B cell (primary cell): ENCODE data around the gene GTF2IRD1. TPM values are rescaled to one million over a fixed set of nuclear protein-coding genes. Genes with fewer than 3 reads are reported as not detected.

Source experiments
- ATAC-seq: fragments of 200-7000 bp; cut with Tn5 transposase; one replicate; pipeline ENCODE4 v1.10.0; 2021; ENCODE audit warnings: low read depth, mild to moderate bottlenecking, moderate number of reproducible peaks, moderate library complexity
- CTCF ChIA-PET: fragments of 350-600 bp; sonication (Branson Sonifier 250); formaldehyde crosslinking; loops from one replicate; lab custom pipeline; 2021; ENCODE audit warnings: antibody characterized with exemption, inconsistent platforms; lab: Charles Lee
- POLR2A ChIA-PET: fragments of 350-600 bp; sonication (Branson Sonifier 250); formaldehyde crosslinking; loops from one replicate; lab custom pipeline; 2021; ENCODE audit warnings: antibody characterized with exemption; lab: Charles Lee
- DNase-seq: peaks from one replicate; pipeline ENCODE4 v3.0.0; 2013
- H2AFZ ChIP-seq: 2 replicates; pipeline ENCODE4 v1.6.1; 2012; ENCODE audit warnings: mild to moderate bottlenecking, low read depth, low read length; ENCODE audit not compliant: insufficient read depth, poor library complexity, severe bottlenecking
- H3K27ac ChIP-seq, 2 donors: 1 replicate in 1 of 2; 2 replicates in 1 of 2; pipeline ENCODE4 v1.5.1; 2012 to 2013; ENCODE audit warnings: low read length in 2 of 2, mild to moderate bottlenecking in 2 of 2, moderate library complexity in 1 of 2
- H3K27me3 ChIP-seq, 4 experiments: fragments of 200-600 bp in 1 of 4; sonication (generic) in 1 of 4; replicated peaks in 1 of 4; 1 replicate in 2 of 4; 2 replicates in 2 of 4; pipeline versions ENCODE4 v1.6.1 to v1.7.0; 2013 to 2016; ENCODE audit warnings: low read length in 3 of 4, mild to moderate bottlenecking in 2 of 4, mixed read lengths in 1 of 4, moderate library complexity in 1 of 4; ENCODE audit not compliant: insufficient read depth in 4 of 4, control insufficient read depth in 3 of 4; ENCODE audit errors: control extremely low read depth in 1 of 4
- H3K36me3 ChIP-seq, 2 experiments: replicated peaks in 1 of 2; 1 replicate in 1 of 2; 2 replicates in 1 of 2; pipeline versions ENCODE4 v1.6.1 to v1.7.1; 2013; ENCODE audit warnings: low read length in 1 of 2; ENCODE audit not compliant: insufficient read depth in 2 of 2, control insufficient read depth in 1 of 2; ENCODE audit errors: control extremely low read depth in 1 of 2, extremely low read depth in 1 of 2
- H3K4me1 ChIP-seq, 2 donors: fragments of 200-600 bp in 1 of 2; sonication (generic) in 1 of 2; 1 replicate in 1 of 2; 2 replicates in 1 of 2; pipeline versions ENCODE4 v1.5.1 to v1.6.1; 2013 to 2017; ENCODE audit warnings: low read length in 2 of 2; ENCODE audit not compliant: control insufficient read depth in 2 of 2, insufficient read depth in 2 of 2
- H3K4me2 ChIP-seq: replicated peaks from 2 replicates; pipeline ENCODE3; 2012; ENCODE audit warnings: mild to moderate bottlenecking, low read depth, low read length; ENCODE audit not compliant: poor library complexity, severe bottlenecking
- H3K4me3 ChIP-seq, 5 experiments: fragments of 200-600 bp in 1 of 5; sonication (generic) in 1 of 5; 1 replicate in 3 of 5; 2 replicates in 2 of 5; pipeline versions ENCODE4 v1.5.1 to v1.7.0; 2011 to 2016; ENCODE audit warnings: low read length in 4 of 5, mild to moderate bottlenecking in 4 of 5, low read depth in 2 of 5, control low read depth in 1 of 5, moderate library complexity in 1 of 5; ENCODE audit not compliant: insufficient read depth in 1 of 5; ENCODE audit errors: control extremely low read depth in 1 of 5, extremely low read depth in 1 of 5
- H3K79me2 ChIP-seq: fragments of 200-600 bp; sonication (generic); one replicate; pipeline ENCODE4 v1.6.0; 2016; ENCODE audit warnings: low read length; ENCODE audit not compliant: control insufficient read depth, insufficient read depth
- H3K9ac ChIP-seq: fragments of 200-600 bp; sonication (generic); 2 replicates; pipeline ENCODE4 v1.6.1; 2017; ENCODE audit warnings: mild to moderate bottlenecking, low read length, moderate library complexity
- H3K9me3 ChIP-seq, 3 donors: one replicate each; pipeline versions ENCODE4 v1.6.1 to v1.7.1; 2013; ENCODE audit warnings: low read length in 2 of 3; ENCODE audit not compliant: control insufficient read depth in 2 of 3, insufficient read depth in 1 of 3; ENCODE audit errors: control extremely low read depth in 1 of 3
- H4K20me1 ChIP-seq: 2 replicates; pipeline ENCODE4 v1.6.0; 2012; ENCODE audit warnings: mild to moderate bottlenecking, low read length; ENCODE audit not compliant: insufficient read depth, control insufficient read depth, poor library complexity, severe bottlenecking
- H3K27ac Mint-ChIP-seq: one replicate; pipeline ENCODE4 v1.8.0; 2021; ENCODE audit warnings: mixed read lengths
- H3K27me3 Mint-ChIP-seq: one replicate; pipeline ENCODE4 v1.8.0; 2021; ENCODE audit warnings: mixed read lengths
- H3K4me1 Mint-ChIP-seq: one replicate; pipeline ENCODE4 v1.8.0; 2021; ENCODE audit warnings: mixed read lengths
- H3K4me3 Mint-ChIP-seq: one replicate; pipeline ENCODE4 v1.8.0; 2021; ENCODE audit warnings: mixed read lengths
- H3K9me3 Mint-ChIP-seq: one replicate; pipeline ENCODE4 v1.8.0; 2022; ENCODE audit warnings: mixed read lengths; ENCODE audit not compliant: insufficient read depth
- CTCF ChIP-seq: fragments of 200-600 bp; IDR thresholded peaks from one replicate; pipeline ENCODE4 v1.8.0; 2022; ENCODE audit warnings: antibody characterized with exemption, mild to moderate bottlenecking
- EZH2 ChIP-seq: IDR thresholded peaks from 2 replicates; pipeline ENCODE4 v1.6.1; 2012; ENCODE audit warnings: borderline replicate concordance, low read depth, mild to moderate bottlenecking, moderate library complexity, low read length; ENCODE audit not compliant: insufficient read depth, poor library complexity, severe bottlenecking
- WGBS: methylation state at CpG from one replicate; pipeline ENCODE4 v1.1.5; 2013; ENCODE audit warnings: missing lambda C conversion rate; ENCODE audit not compliant: insufficient coverage; 5-methylcytosine and 5-hydroxymethylcytosine counted together
- intact Hi-C: fragments of 100-400 bp; cut with micrococcal nuclease; formaldehyde crosslinking; loops from one replicate; pipeline ENCODE4 v1.10.0; 2022
- polyA plus RNA-seq: library from polyadenylated mRNA; depleted of rRNA; stranded (reverse); fragments of >200 nt; gene quantifications from 2 replicates; pipeline ENCODE4 v1.2.3, GENCODE V29; 2012
- total RNA-seq, 2 donors: library from RNA; stranded (reverse); fragments of 120-200 nt in 1 of 2; gene quantifications; 1 replicate in 1 of 2; 2 replicates in 1 of 2; pipeline versions ENCODE4 v1.2.3 to v1.2.4, GENCODE V29; 2013 to 2022

The GTF2IRD1 gene
- total and polyA plus RNA-seq, 2 donors (not counting 1 experiment from before 2014, with no cell fraction given) = 0.45 to 2.2 TPM

GRCh38 chr7:74441801-74442200, 11.9 kb upstream of the GTF2IRD1 start:
- Mint-ChIP-seq H3K27ac (no peak overlapping the region), H3K4me3 (no peak overlapping the region), H3K9me3 (no peaks in the 10 kb centered on the region), H3K4me1 (no peaks in the 10 kb centered on the region), H3K27me3 (no peaks in the 10 kb centered on the region)
- Histone ChIP-seq H4K20me1 (no peaks in the 10 kb centered on the region), H3K4me1 (no peaks in the 10 kb centered on the region), H3K27ac (no peak overlapping the region), H3K27me3 (peaks cover 0 to 10% (median 0%) of the 10 kb centered on the region in 4 experiments), H3K4me3 (no peak overlapping the region), H3K79me2 (no peaks in the 10 kb centered on the region), H3K9me3 (peaks cover 0 to 11% (median 7%) of the 10 kb centered on the region in 3 donors), H3K9ac (no peak overlapping the region), H3K4me2 (no peak overlapping the region), H2AFZ (no peak overlapping the region), H3K36me3 (no peaks in the 10 kb centered on the region)
- CTCF ChIA-PET = no interaction called here
- DNase-seq = no peak
- TF ChIP-seq CTCF (no peak), EZH2 (no peak)
- POLR2A ChIA-PET = interaction anchor here (0.6 kb wide), 1 partner anchor 216 kb away, joined by 3 read pairs; the partner anchor contains the start of gene GTF2I
- 90% methylated on average over 9 of the region's 10 CpGs for WGBS
- no peak for ATAC-seq
- intact Hi-C loops = no loop called here

- H3K27ac ChIP-seq = no peak overlapping the region
- DNase-seq (no peak), ATAC-seq (no peak)
- 89% methylated on average over 16 of the region's 21 CpGs for WGBS
- no peak overlapping the region for H3K4me3 ChIP-seq
- H3K79me2 ChIP-seq = no peaks in the 10 kb centered on the region
- no peak overlapping the region for H2AFZ ChIP-seq
- POLR2A ChIA-PET = no interaction called here
- H4K20me1 ChIP-seq = no peaks in the 10 kb centered on the region
- Mint-ChIP-seq H3K4me1 (no peaks in the 10 kb centered on the region), H3K4me3 (no peak overlapping the region), H3K27me3 (no peaks in the 10 kb centered on the region), H3K27ac (no peak overlapping the region), H3K9me3 (no peaks in the 10 kb centered on the region)
- CTCF ChIA-PET = interaction anchor here (0.6 kb wide), 1 partner anchor 401 kb away, joined by 3 read pairs; no protein-coding TSS in a partner anchor
- H3K4me1 ChIP-seq = no peaks in the 10 kb centered on the region
- H3K27me3 ChIP-seq = peaks cover 0 to 10% (median 0%) of the 10 kb centered on the region in 4 experiments
- H3K4me2 ChIP-seq = no peak overlapping the region
- no peaks in the 10 kb centered on the region for H3K36me3 ChIP-seq
- no peak overlapping the region for H3K9ac ChIP-seq
- no peak for TF ChIP-seq EZH2
- no peak for TF ChIP-seq CTCF
- intact Hi-C loops = no loop called here
- peaks cover 0 to 4% (median under 1%) of the 10 kb centered on the region in 3 donors for H3K9me3 ChIP-seq
Observed at GRCh38 chr7:74443543-74444247, 10.0 kb upstream of the GTF2IRD1 start.
